SH-SY5Y (cell line): ENCODE data around the gene QRICH1.

ENCODE experiments used
- GATA2 ChIP-seq: IDR thresholded peaks from 2 replicates; pipeline ENCODE4 v1.6.1; 2011; ENCODE audit warnings: mild to moderate bottlenecking, low read depth, low read length
- GATA3 ChIP-seq: IDR thresholded peaks from 2 replicates; pipeline ENCODE4 v1.6.1; 2011; ENCODE audit warnings: low read depth, mild to moderate bottlenecking, low read length, moderate library complexity

QRICH1 gene

DNA sequence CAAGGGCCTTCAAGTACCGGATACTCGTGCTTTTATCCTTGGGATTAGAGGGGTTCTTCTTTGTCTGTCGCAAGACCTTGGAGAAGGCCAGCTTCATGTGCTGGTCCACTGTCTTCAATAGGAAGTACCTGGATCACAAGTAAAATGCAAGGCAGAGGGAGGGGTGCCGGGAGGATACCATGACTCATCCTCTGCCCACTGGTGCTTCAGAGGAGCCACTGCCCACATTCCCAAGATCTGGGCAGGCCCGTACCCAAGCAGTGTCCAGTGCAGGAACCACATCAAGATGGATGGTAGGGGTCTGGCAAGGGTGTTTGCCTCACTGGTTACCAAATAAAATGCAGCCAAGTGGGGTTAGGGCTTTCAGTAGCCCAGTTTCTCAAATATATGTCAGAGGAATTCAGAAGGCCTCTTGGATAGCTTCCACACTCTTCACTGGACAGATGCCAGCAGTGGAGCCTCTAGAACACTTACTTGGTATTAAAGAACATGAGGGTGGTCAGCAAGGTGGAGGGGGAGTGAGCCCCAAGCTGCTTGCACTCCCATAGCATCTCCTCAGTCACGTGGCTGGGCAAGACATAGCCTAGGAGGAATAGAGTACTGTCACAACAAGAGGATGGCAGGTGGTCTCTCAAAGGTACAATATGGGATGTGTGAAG is 61.1 kb downstream of the QRICH1 start:
- TF ChIP-seq GATA2 (no peak), GATA3 (no peak)

DNA sequence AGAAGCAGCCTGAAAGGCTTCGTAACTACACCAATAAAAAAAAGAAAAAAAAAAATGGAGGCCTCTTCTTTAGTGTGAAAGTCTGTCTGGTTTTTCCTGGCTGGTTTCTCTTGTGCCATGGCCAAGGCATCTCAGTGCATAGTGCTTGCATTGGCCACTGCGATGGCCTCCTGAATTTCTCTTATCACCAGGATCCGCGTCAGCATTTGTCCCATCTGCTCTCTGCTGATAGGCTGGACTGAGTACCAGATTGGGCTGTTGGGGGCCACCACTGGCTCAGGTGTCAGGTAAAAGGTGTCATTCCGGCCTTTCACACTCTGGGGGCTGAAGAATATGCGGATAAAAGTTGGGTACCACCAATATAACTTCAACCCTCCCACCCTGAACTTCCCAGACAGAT is 63.5 kb downstream of the QRICH1 start:
- no peak for TF ChIP-seq GATA2

DNA sequence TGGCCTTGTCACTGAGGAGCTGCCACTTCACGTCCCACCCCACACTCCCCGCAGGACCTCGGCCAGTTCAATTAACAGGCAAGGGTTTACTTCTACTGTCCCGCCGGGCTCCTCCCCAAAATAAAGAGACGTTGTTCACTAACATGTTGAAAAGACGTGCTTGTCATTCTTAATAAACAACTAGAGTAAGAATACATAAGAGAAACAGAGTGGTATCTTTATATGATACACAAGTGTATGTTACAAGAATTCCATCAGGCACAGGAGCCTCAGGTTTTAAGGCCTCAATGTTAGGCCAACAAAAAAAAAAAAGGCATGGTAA is 64.3 kb downstream of the QRICH1 start:
- no peak for TF ChIP-seq GATA3
- no peak for TF ChIP-seq GATA2

DNA sequence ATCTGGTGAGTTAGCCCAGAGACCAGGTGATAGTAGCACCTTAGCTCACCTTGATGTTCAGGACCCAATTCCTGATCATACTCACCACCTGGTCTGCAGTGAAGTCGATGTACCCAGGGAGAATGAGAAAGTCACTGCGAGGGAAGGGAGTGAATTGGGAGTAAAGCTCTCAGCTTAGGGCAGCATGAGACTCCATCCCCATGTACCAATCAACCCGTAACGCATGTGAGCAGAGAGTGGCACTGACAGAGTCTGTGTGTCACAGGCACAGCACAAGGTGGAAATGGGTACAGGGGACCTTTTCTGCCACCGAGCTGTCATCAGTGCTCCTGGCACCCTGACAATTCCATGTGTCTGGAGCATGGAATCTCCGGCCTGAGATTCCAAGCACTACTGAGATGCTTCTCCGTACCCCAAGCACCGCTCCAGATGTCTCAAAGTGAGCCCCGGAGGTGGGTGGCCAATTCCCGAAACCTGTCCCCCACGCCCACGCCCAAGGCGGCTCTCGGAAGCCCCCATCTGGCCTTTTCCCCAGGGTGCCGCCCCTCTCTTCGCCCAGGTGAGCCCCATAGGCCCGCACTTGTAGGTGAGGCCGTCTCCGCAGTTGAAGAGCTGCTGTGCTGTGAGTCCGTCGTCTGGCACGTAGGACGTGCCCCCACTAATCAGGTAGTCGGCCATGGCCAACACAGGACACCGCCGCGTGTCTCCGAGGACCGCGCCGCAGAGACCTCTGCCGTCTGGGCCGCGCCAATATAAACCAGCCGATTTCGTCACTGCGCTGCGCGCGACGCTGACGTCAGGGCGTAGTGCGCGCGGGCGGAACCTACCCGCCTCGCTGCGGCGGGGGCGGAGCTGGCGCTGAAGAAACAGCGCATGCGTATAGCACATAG is 65.0 kb downstream of the QRICH1 start, which contains the start of gene IMPDH2:
Gene IMPDH2, minus strand, starts transcription at position 726 of the 890 bp plus-strand sequence. Its CDS starts 48 bp downstream, at position 678.
- TF ChIP-seq GATA3: no peak
- no peak for TF ChIP-seq GATA2

DNA sequence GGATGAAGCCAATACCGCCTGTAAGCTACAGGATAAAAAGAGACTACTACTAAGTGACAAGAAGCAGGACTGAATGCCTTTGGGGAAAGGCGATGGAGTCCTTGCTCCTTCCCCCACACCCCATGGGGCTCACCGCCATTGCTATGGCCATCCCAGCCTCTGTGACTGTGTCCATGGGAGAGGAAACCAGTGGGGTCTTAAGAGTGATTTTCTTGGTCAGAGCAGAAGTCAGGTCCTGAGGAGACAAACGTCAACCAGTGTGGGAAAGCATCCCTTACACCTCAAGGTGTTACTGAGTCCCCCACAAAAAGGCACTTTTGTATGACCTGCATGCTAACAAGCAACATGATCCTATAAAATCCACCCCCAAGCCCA is 65.6 kb downstream of the QRICH1 start:
- no peak for TF ChIP-seq GATA3
- no peak for TF ChIP-seq GATA2

DNA sequence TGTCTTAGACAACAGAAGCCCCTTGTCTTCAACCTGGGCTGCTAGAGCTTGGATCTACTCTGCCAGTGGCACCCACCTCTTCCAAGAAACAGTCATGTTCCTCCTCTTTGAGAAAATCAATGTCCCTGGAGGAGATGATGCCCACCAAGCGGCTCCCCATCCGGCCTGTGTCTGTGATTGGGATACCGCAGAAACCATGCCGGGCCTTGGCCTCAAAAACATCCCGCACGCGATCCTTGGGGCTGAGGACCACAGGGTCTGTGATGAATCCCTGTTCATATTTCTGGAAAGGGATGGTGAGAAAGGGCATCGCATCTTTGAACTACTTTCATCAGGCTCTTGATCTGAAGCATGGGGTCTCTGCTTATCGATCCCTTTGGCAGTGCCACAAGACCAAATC is 66.2 kb downstream of the QRICH1 start:
- no peak for TF ChIP-seq GATA3
- TF ChIP-seq GATA2: no peak

DNA sequence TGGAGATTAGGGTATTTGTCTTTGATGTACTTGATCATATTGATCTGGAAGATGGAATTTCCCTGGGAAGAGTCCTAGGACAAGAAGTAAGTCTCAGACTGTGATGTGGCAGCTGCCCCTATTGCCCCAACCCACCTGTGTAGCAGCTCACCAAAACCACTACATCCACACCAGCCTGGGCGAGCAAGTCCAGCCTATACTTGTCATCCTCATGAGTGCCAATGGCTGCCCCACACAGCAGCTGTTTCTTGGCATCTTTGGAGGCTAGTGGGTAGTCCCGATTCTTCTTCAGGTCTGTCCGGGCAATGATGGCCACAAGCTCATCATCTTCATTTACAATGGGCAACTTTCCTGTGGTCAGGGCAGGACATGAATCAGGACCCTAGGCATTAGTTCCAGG is 67.3 kb downstream of the QRICH1 start:
- TF ChIP-seq GATA2: no peak
- no peak for TF ChIP-seq GATA3

DNA sequence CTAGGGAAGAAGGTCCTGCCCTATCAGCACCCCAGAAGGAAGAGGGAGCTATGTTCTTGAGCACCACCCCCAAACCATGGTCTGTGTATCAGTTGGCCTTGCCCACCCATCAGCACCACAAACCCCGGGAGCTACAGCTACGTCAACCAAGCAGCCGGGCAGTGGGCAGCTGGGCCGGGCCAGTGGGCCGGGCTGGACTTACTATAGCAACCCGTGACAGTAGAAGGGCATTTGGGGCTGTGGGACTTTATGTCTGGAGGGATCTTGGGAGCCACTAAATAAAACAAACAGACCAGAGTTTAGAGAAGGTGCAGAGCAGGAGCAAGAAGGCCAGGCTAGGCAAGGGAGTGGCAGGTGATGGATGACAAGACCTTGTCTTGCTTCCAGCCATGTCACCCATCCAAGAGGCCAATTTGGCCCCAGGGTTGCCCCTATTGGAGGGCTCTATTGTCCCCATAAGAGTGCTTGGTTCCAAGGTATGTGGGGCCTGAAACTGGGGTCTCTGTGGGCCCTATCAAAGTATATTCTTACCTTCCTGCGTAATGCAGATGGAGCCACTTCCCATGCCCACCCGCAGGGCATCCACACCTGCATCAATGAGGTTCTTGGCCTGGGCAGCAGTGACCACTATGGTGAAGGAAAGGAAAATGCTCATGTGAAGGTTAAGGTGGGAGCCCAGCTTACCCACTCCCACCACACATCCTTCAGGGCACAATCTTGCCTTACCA is 67.9 kb downstream of the QRICH1 start:
- TF ChIP-seq GATA2 (no peak), GATA3 (no peak)

DNA sequence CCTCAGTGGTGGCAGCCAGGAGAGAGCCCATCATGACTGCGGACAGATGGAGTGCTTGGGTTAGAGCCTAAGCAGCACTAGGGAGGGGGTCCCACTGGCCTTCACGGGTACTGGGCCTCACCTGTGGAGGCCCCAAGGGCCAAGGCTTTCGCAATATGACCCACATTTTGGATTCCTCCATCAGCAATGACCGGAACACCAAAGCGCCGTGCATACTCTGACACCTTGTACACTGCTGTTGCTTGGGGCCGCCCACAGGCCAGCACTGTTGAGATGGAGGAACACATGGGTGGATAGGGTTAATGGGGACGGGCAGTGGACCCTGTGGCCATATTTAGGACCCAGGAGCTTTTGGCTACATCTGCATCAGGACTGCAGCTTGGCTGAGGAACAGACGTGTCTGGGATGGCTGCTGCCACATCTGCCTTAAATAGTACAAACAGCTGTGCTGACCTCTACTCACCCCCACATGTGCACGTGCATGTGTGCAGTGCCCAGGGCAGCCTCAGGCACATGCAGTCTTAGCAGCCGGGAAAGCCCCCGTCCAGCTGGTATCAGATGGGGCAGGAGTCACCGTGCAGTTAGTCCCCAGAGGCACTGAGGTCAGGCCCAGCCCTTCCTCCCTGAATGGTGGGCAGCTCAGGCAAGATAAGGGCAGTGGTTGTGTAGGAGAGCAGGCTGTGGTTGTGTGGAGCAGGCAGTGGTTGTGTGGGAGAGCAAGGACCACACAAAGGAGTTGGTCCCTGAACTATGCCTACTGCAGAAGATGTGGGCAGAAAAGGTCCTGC is 68.7 kb downstream of the QRICH1 start:
- TF ChIP-seq GATA3 (no peak), GATA2 (no peak)

DNA sequence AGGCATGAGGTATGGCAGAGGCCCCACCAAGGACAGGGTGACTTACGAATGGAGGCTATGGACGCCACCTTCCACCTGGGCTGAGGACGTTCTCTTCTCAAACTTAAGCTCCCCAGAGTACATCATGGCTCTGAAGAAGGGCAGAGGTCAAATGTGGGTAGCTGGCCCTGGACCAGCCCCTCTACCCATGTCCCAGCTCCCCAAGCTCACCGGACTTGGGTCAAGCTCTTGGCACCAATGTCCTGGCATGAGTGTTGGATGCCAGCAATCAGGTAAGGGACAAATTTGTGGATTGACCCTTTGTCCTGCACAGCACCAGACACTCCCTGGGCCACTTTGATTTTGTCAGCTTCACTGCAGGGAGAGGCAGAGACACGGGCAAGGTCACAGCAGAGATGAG is 69.4 kb downstream of the QRICH1 start:
- TF ChIP-seq GATA2 (no peak), GATA3 (no peak)

DNA sequence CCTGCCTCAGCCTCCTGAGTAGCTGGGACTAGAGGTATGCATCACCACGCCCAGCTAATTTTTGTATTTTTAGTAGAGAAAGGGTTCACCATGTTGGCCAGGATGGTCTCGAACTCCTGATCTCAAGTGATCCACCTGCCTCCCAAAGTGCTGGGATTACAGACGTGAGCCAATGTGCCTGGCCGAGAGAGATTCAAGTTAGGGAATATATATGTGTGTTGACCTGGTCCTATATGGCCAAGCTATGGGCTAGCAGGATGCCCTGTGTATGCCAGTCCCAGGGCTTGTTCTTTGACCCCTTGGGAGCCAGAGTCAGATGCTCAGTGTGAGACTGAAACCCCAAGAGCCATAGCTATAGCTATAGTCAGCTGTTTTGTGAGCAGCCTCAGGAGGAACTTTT is 70.1 kb downstream of the QRICH1 start:
- TF ChIP-seq GATA2 (no peak), GATA3 (no peak)

DNA sequence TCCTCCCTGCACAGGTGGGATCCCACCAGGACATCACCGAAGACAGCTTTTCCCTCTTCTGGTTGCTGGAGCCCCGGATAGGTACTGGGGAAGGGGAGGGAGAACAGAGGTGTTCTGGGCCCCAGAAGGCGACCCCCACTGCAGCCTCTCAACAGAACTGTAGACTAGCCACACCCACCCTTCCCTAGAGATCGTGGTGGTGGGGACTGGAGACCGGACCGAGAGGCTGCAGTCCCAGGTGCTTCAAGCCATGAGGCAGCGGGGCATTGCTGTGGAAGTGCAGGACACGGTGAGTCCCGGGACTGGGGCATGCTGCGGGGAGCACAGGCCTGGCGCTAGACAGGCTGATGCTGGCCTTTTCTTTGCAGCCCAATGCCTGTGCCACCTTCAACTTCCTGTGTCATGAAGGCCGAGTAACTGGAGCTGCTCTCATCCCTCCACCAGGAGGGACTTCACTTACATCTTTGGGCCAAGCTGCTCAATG is 71.1 kb downstream of the QRICH1 start:
- TF ChIP-seq GATA2 (no peak), GATA3 (no peak)

DNA sequence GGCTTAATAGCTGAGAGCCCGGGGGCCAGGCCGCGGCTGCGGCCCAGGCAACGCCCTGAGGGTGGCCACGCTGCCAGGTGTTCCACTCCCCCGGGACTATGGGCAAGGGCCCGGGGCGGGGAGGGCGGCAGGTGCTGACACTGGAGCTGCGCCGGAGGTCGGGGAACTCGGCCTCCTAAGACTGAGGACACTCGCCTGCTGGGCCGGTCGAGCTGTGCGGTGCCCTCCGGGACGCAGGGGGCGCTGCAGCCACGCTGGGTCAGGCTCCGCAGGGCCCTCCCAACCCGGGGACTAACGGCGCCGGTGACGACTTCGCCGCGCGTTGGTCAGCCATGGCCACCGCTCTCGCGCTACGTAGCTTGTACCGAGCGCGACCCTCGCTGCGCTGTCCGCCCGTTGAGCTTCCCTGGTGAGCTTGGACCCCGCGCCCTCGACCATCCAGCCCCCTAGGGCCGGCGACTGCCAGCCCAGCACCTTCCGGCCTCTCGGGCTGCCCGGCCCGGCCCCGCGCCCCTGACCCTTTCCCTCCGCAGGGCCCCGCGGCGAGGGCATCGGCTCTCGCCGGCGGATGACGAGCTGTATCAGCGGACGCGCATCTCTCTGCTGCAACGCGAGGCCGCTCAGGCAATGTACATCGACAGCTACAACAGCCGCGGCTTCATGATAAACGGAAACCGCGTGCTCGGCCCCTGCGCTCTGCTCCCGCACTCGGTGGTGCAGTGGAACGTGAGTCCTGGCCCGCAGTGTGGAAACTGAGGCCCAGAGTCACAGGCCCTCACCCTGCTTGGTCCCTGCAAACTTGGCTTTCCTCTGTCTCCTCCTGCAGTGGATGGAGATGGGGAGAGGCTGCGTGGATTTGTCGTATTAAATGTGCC is 71.8 kb downstream of the QRICH1 start, which contains the start of gene NDUFAF3:
Gene NDUFAF3, plus strand, starts transcription at position 309 of the 875 bp plus-strand sequence. Its CDS starts 24 bp downstream, at position 333.
- TF ChIP-seq GATA2: no peak
- no peak for TF ChIP-seq GATA3
